BLaER1 treated with 17β-estradiol and CSF1 and Interleukin-3, amounts not matched to agents 10 nM and 100 nM (cell line): ENCODE results near the gene ANO2.

Experiments used
- H3K27ac ChIP-seq, 11 experiments: shearing (Covaris generic); formaldehyde crosslinking; 2 replicates each; pipeline ENCODE4 v1.8.1; 2022
- H3K27me3 ChIP-seq, 11 experiments: shearing (Covaris generic); formaldehyde crosslinking; 2 replicates each; pipeline ENCODE4 v1.8.1; 2022
- H3K36me3 ChIP-seq, 11 experiments: shearing (Covaris generic); formaldehyde crosslinking; 2 replicates each; pipeline ENCODE4 v1.8.1; 2022
- H3K4me1 ChIP-seq, 10 experiments: shearing (Covaris generic); formaldehyde crosslinking; 2 replicates each; pipeline ENCODE4 v1.8.1; 2022
- H3K4me2 ChIP-seq, 11 experiments: shearing (Covaris generic); formaldehyde crosslinking; 2 replicates each; pipeline ENCODE4 v1.8.1; 2022
- H3K4me3 ChIP-seq, 10 experiments: shearing (Covaris generic); formaldehyde crosslinking; 2 replicates each; pipeline ENCODE4 v1.8.1; 2022
- H3K9ac ChIP-seq, 11 experiments: shearing (Covaris generic); formaldehyde crosslinking; 2 replicates each; pipeline ENCODE4 v1.8.1; 2022
- H3K9me3 ChIP-seq, 11 experiments: shearing (Covaris generic); formaldehyde crosslinking; replicated peaks in 1 of 11; 2 replicates each; pipeline ENCODE4 v1.8.1; 2022
- H4K20me1 ChIP-seq, 11 experiments: shearing (Covaris generic); formaldehyde crosslinking; 2 replicates each; pipeline ENCODE4 v1.8.1; 2022
- Cebpa-rat ChIP-seq, 11 experiments: shearing (Covaris generic); IDR thresholded peaks; 2 replicates each; pipeline ENCODE4 v1.8.1; 2022

ANO2 gene

DNA sequence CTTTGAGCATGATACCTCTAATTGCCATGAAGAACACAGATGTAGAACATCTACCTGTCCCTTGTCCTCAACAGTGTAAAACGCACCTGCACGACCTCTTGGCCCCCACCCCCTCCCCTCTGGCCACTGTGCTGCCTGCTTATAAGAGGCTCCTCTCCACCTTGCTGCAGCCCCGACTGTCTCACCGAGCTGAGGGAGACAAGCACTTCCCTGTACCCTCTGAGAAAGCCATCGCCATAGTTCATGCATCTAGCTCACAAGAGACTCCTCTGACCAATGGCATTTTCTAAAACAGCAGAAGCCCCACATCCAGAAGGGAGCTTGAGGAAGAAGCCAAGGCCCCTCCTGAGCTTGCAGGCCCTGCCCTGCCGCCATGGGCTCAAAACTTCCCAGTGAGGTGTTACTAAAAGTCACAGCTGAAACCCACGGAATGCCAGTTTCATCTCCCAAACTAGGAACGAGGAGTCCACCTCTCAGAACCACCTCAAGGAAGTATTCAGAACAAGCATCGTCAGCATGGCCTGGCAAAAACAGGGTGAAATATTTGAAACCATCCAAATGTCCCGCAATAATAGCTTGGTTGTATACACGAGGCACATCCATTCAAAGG lies 21.5 kb upstream of the ANO2 start:
- Histone ChIP-seq H3K27me3 (no peaks in the 10 kb centered on the region), H3K9ac (no peak overlapping the region), H4K20me1 (no peaks in the 10 kb centered on the region), H3K9me3 (no peaks in the 10 kb centered on the region), H3K27ac (no peak overlapping the region), H3K36me3 (no peaks in the 10 kb centered on the region), H3K4me1 (peaks cover 0 to 10% (median 0%) of the 10 kb centered on the region in 10 experiments; a peak in 5 of 20 replicates), H3K4me2 (no peak overlapping the region), H3K4me3 (no peak overlapping the region)
- no peak for TF ChIP-seq Cebpa-rat (IDR thresholded peaks at IDR 0.05)

DNA sequence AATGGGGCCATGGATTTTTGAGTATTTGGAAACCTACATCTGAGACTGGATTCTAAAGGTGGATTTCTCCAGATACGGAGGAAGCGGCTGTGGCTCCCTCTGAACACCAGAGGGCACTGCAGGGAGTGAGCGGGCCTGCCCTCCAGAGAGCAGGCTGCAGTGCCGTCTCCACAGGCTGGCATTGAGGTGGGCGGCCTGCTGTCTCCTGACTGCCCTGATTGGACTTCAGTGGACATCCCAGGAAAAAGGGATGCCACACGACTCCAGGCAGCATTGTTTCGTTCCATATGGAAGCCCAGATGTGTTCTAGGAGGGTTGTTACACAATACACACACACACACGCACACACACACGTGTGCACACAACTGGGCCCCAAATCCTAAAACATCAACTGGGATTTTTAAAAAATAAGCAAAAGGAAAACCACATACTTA lies 20.9 kb upstream of the ANO2 start:
- Histone ChIP-seq H3K4me1 (peaks cover 0 to 10% (median 0%) of the 10 kb centered on the region in 10 experiments; a peak in 5 of 20 replicates), H3K27me3 (no peaks in the 10 kb centered on the region), H4K20me1 (no peaks in the 10 kb centered on the region), H3K4me3 (no peak overlapping the region), H3K36me3 (no peaks in the 10 kb centered on the region), H3K9ac (no peak overlapping the region), H3K9me3 (no peaks in the 10 kb centered on the region), H3K4me2 (no peak overlapping the region), H3K27ac (no peak overlapping the region)
- TF ChIP-seq Cebpa-rat (IDR thresholded peaks at IDR 0.05) = no peak

DNA sequence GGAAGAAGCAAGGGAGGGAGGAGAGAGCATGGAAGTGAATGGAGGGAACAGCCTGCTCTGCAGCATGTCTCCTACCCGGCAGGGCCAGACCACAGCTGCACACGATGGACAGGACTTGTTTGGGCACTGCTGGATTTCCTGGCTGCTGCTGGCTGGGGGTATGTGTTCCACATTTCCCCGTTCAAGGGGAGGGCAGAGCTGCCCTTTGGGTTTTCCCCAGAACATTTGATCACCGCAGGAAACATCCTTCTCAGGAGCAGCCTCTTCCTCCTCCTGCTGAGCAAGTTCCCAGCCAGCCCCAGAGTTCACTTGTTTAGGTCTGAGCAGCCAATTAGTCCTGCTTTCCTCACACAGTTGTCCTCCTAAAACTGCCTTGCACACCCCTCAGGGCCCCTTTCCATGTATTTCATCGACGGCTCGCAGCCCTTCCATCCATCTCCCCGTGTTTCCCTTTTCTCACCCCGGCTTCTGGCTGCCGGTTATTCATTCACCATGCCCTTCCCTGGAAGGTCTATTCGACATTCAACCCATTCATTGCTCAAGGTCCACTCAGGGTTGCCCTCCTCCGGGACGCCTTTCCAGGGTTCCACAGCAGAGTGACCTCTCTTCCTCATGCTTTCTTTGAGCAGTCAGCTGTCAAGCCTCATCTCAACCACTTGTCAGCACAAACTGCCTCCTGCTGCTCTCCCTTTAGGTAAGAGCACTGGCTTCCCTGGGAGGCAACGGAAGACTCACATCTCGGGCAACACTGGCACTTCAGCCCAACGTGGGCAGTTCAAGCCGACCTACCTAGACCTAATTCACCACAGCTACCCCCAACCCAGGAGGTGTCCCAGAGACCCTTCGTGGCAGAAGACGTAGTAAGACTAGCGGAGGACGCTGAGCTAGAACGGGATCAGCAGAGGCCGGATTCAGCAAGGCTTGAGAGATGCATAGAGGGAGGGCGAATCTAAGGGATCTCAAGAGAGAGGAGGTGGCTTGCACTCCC lies 20.1 kb upstream of the ANO2 start:
- Histone ChIP-seq H3K4me2 (peak overlapping the region in 2 of 11 experiments; percentile 6 to 69; a peak in 2 of 22 replicates), H3K4me3 (no peak overlapping the region), H3K9me3 (no peaks in the 10 kb centered on the region), H3K36me3 (no peaks in the 10 kb centered on the region), H3K4me1 (peaks cover 0 to 10% (median 0%) of the 10 kb centered on the region in 10 experiments; a peak in 5 of 20 replicates), H3K9ac (no peak overlapping the region; a peak in 1 of 22 replicates), H3K27me3 (no peaks in the 10 kb centered on the region), H3K27ac (no peak overlapping the region), H4K20me1 (no peaks in the 10 kb centered on the region)
- TF ChIP-seq Cebpa-rat (IDR thresholded peaks at IDR 0.05) = no peak

DNA sequence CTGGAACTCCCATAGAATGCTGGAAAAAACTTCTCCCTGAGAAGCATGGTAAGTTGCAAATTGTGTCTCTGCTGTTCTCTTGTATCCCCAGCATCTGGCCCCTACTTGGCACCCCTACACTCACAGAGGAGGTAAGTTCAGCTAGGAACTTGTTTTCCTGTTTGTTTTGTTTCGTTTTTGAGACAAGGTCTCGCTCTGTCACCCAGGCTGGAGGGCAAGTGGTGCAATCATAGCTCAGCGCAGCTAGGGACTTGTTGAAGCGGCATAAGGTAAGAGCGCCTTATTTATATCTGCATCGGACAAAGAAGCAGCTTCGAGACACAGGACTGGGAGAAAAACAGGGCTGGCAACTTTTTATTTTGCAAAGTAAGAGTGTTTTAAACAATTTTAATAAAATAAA lies 18.5 kb upstream of the ANO2 start:
- no peaks in the 10 kb centered on the region for H3K9me3 ChIP-seq
- H4K20me1 ChIP-seq = no peaks in the 10 kb centered on the region
- no peak; a peak in 1 of 22 replicates for TF ChIP-seq Cebpa-rat (IDR thresholded peaks at IDR 0.05)
- no peaks in the 10 kb centered on the region for H3K27me3 ChIP-seq
- H3K4me2 ChIP-seq = no peak overlapping the region; a peak in 1 of 22 replicates
- peaks cover 0 to 10% (median 0%) of the 10 kb centered on the region in 10 experiments; a peak in 5 of 20 replicates for H3K4me1 ChIP-seq
- H3K27ac ChIP-seq = no peak overlapping the region
- no peaks in the 10 kb centered on the region for H3K36me3 ChIP-seq
- no peak overlapping the region for H3K9ac ChIP-seq
- no peak overlapping the region for H3K4me3 ChIP-seq

DNA sequence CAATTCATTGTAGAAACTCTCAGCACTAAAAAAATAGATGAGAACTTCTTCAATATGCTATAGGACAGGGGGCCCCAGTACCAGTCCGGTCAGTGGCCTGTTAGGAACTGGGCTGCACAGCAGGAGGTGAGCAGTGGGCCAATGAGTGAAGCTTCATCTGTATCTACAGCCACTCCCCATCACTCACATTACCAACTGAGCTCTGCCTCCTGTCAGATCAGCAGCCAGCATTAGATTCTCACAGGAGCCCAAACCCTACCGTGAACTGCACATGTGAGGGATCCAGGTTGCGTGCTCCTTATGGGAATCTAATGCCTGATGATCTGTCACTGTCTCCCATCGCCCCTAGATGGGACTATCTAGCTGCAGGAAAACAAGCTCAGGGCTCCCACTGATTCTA lies 15.7 kb upstream of the ANO2 start:
- H4K20me1 ChIP-seq = no peaks in the 10 kb centered on the region
- no peak for TF ChIP-seq Cebpa-rat (IDR thresholded peaks at IDR 0.05)
- no peak overlapping the region for H3K27ac ChIP-seq
- peaks cover 0 to 10% (median 0%) of the 10 kb centered on the region in 11 experiments; a peak in 4 of 22 replicates for H3K9me3 ChIP-seq
- H3K27me3 ChIP-seq = no peaks in the 10 kb centered on the region
- no peak overlapping the region for H3K4me3 ChIP-seq
- no peaks in the 10 kb centered on the region for H3K36me3 ChIP-seq
- peaks cover 0 to 10% (median 0%) of the 10 kb centered on the region in 10 experiments; a peak in 5 of 20 replicates for H3K4me1 ChIP-seq
- no peak overlapping the region for H3K9ac ChIP-seq
- H3K4me2 ChIP-seq = no peak overlapping the region

DNA sequence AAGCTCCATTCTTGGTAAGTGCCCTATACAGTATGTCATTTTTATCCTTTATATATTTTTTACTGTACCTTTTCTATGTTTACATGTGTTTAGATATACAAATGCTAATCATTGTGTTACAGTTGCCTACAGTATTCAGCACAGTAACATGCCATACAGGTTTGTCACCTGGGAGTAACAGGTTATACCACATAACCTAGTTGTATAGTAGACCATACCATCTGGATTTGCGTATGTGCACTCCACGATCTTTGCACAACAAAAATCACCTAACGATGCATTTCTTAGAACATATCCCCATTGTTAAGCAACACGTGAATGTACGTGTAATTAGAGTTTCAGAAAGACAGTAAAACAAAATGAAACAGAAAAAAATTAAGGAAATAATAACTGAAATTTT lies 11.9 kb upstream of the ANO2 start:
- TF ChIP-seq Cebpa-rat (IDR thresholded peaks at IDR 0.05) = no peak
- Histone ChIP-seq H3K27me3 (no peaks in the 10 kb centered on the region), H3K36me3 (no peaks in the 10 kb centered on the region), H3K9me3 (peaks cover 0 to 15% (median 7%) of the 10 kb centered on the region in 11 experiments; a peak in 8 of 22 replicates), H3K4me3 (no peak overlapping the region), H3K4me2 (no peak overlapping the region), H3K4me1 (no peaks in the 10 kb centered on the region), H3K9ac (no peak overlapping the region), H3K27ac (no peak overlapping the region), H4K20me1 (no peaks in the 10 kb centered on the region)

DNA sequence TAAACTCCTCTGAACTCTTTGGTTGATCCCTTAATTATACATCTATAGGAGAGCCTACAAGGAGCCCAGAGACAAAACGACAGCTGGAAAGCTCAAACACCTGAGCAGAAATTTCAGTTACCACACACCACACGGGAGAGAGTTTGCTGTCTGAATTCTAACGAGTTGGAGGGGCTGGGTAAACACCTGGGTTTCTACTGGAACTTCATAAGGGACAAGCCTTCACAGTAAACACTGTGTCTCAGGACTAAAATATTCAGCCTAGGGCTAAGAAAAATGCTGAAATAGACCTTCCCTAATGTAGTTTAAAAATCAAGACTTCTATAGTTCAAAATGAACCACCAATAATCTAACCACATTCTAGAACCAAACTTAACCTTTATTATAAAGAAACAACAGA lies 9.6 kb upstream of the ANO2 start:
- peaks cover 0 to 15% (median 7%) of the 10 kb centered on the region in 11 experiments; a peak in 8 of 22 replicates for H3K9me3 ChIP-seq

DNA sequence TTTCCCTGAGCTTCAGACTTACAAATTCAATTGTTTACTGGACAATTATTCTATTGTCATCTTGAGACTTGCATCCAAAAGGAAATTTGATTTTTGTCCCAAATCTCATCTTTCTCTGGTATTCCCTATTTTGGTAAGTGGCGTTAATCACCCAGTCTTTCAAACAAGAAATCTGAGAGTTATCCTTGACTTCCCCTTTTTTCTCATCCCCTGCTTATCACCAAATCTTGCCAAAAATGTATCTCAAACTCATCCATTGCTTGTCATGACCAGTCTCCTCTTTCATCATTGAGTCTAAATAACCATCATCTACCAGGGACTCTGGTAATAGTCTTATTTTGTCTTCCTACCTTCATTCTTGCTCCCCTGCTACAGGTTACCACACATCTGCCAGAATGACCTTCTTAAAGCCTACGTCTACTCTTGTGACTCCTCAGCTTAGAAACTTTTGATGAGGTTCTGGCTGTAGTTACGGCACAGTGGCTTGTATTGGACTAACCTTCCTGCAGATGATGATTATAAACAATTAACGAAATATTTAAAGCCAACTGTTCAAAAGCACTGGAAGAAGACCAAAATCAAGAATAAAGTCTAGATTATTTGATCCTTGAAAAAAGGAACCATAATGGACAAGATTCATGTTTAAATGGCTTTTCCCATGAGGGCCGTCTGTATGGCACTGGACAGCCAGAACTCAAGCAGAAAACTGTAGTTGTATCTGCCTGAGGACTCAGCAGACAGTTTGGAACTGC lies 9.0 kb upstream of the ANO2 start:
- no peak for TF ChIP-seq Cebpa-rat (IDR thresholded peaks at IDR 0.05)
- Histone ChIP-seq H3K27ac (no peak overlapping the region), H3K4me1 (no peaks in the 10 kb centered on the region), H3K36me3 (no peaks in the 10 kb centered on the region), H3K9me3 (peaks cover 0 to 15% (median 7%) of the 10 kb centered on the region in 11 experiments; a peak in 8 of 22 replicates), H3K4me2 (no peak overlapping the region), H3K27me3 (no peaks in the 10 kb centered on the region), H3K9ac (no peak overlapping the region), H3K4me3 (no peak overlapping the region), H4K20me1 (no peaks in the 10 kb centered on the region)

More for the DNA sequence above, 9.6 kb upstream of the ANO2 start:
- H3K4me1 ChIP-seq = no peaks in the 10 kb centered on the region
- H3K27me3 ChIP-seq = no peaks in the 10 kb centered on the region
- no peak overlapping the region for H3K4me3 ChIP-seq
- H4K20me1 ChIP-seq = no peaks in the 10 kb centered on the region
- no peaks in the 10 kb centered on the region for H3K36me3 ChIP-seq
- no peak overlapping the region for H3K9ac ChIP-seq
- H3K27ac ChIP-seq = no peak overlapping the region
- no peak for TF ChIP-seq Cebpa-rat (IDR thresholded peaks at IDR 0.05)
- H3K4me2 ChIP-seq = no peak overlapping the region

DNA sequence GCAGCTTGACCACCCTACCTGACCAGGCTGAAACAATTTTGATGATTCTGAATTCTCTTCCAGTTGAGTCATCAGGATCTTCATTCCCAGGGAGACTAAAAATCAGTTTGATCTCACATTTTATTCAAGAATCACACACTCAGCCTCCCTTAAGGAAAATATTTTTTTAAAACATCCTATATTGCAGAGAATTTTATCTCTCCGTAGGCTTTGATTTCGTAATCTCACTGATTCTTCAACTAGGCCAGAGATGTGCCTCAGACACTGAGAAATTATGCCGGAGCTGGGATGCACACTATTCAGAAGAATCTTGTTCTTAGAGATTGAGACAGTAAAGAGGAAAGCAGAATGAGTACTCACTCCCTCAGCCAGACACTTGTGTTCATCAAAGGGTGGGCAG lies 7.0 kb upstream of the ANO2 start:
- H3K9ac ChIP-seq = no peak overlapping the region
- no peak overlapping the region for H3K27ac ChIP-seq
- H3K9me3 ChIP-seq = peaks cover 0 to 9% (median 3%) of the 10 kb centered on the region in 11 experiments; a peak in 8 of 22 replicates
- peaks cover 0 to 4% (median 0%) of the 10 kb centered on the region in 10 experiments; a peak in 2 of 20 replicates for H3K4me1 ChIP-seq
- H4K20me1 ChIP-seq = no peaks in the 10 kb centered on the region
- H3K36me3 ChIP-seq = no peaks in the 10 kb centered on the region
- H3K27me3 ChIP-seq = no peaks in the 10 kb centered on the region
- no peak overlapping the region for H3K4me3 ChIP-seq
- no peak overlapping the region for H3K4me2 ChIP-seq
- TF ChIP-seq Cebpa-rat (IDR thresholded peaks at IDR 0.05) = peak in 1 of 11 experiments; percentile 38; a peak in 1 of 22 replicates
